Vagina (tissue), 2 donors: ENCODE results near the gene CTNNB1. TPM values are rescaled to one million over a fixed set of nuclear protein-coding genes. Genes with fewer than 3 reads are reported as not detected.
A peak's percentile ranks its signal among the peaks of the same experiment; 100 is the strongest.

ENCODE experiments used
- DNase-seq, 2 donors: peaks; one replicate each; pipeline ENCODE4 v3.0.0-alpha.2; 2017; ENCODE audit errors: extremely low spot score in 2 of 2
- H3K27ac ChIP-seq: fragments of 200-600 bp; sonication (generic); one replicate; pipeline ENCODE4 v1.5.1; 2019
- H3K27me3 ChIP-seq: fragments of 200-600 bp; sonication (generic); one replicate; pipeline ENCODE4 v1.5.1; 2019
- H3K36me3 ChIP-seq, 2 donors: fragments of 200-600 bp; sonication (generic); one replicate each; pipeline ENCODE4 v1.5.1; 2017 to 2019
- H3K4me1 ChIP-seq: fragments of 200-600 bp; sonication (generic); one replicate; pipeline ENCODE4 v1.5.1; 2019
- H3K4me3 ChIP-seq, 2 donors: fragments of 200-600 bp; sonication (generic); 1 replicate in 1 of 2; 2 replicates in 1 of 2; pipeline ENCODE4 v1.5.1; 2016 to 2019
- H3K9me3 ChIP-seq: fragments of 200-600 bp; sonication (generic); one replicate; pipeline ENCODE4 v1.5.1; 2019
- CTCF ChIP-seq, 3 experiments: fragments of 450-650 bp in 2 of 3; fragments of 200-600 bp in 1 of 3; sonication (generic) in 1 of 3; IDR thresholded peaks; one replicate each; pipeline ENCODE4 v1.5.1; 2017 to 2019; ENCODE audit warnings: antibody characterized with exemption in 3 of 3, mild to moderate bottlenecking in 2 of 3, moderate library complexity in 2 of 3
- POLR2A ChIP-seq, 2 donors: fragments of 450-650 bp; IDR thresholded peaks; one replicate each; pipeline ENCODE4 v1.6.1; 2017; ENCODE audit warnings: antibody characterized with exemption in 2 of 2, mild to moderate bottlenecking in 2 of 2, moderate library complexity in 2 of 2
- POLR2AphosphoS5 ChIP-seq, 2 donors: sonication (generic); formaldehyde crosslinking; IDR thresholded peaks; one replicate each; pipeline ENCODE4 v1.9.0; 2017; ENCODE audit warnings: antibody characterized with exemption in 2 of 2, mild to moderate bottlenecking in 2 of 2, low read depth in 1 of 2; ENCODE audit not compliant: insufficient read depth in 1 of 2
- intact Hi-C: fragments of 100-400 bp; cut with DNase I; formaldehyde crosslinking; loops from one replicate; pipeline ENCODE4 v1.15.1; 2023
- total RNA-seq: library from RNA; depleted of rRNA; stranded (reverse); fragments of >200 nt; gene quantifications from one replicate; pipeline ENCODE4 v1.2.3, GENCODE V29; 2016

Gene CTNNB1
- total RNA-seq, 1 donor from 2014 or later, result 505 TPM

- Histone ChIP-seq H3K4me3 (peak overlapping the region; percentile 73 to 79), H3K27ac (peak overlapping the region; percentile 98), H3K9me3 (no peaks in the 10 kb centered on the region), H3K27me3 (no peaks in the 10 kb centered on the region), H3K36me3 (no peaks in the 10 kb centered on the region), H3K4me1 (peaks cover 65% of the 10 kb centered on the region)
- TF ChIP-seq POLR2A (IDR thresholded peaks at IDR 0.05) (no peak), POLR2AphosphoS5 (IDR thresholded peaks at IDR 0.05; ENCODE audit: insufficient read depth in 1 of 2, low read depth in 1 of 2) (no peak), CTCF (IDR thresholded peaks at IDR 0.05) (no peak)
- no peak for DNase-seq
- intact Hi-C loops, result no loop called here
Measured at GRCh38 chr3:41202075-41202833, 2.9 kb downstream of the CTNNB1 start.

- H3K27me3 ChIP-seq, result no peaks in the 10 kb centered on the region
- no peaks in the 10 kb centered on the region for H3K9me3 ChIP-seq
- no peak for DNase-seq
- H3K27ac ChIP-seq, result peak overlapping the region; percentile 98
- H3K36me3 ChIP-seq, result no peaks in the 10 kb centered on the region
- no peak for TF ChIP-seq POLR2AphosphoS5 (IDR thresholded peaks at IDR 0.05; ENCODE audit: insufficient read depth in 1 of 2, low read depth in 1 of 2)
- TF ChIP-seq CTCF (IDR thresholded peaks at IDR 0.05), result no peak
- TF ChIP-seq POLR2A (IDR thresholded peaks at IDR 0.05), result no peak
- H3K4me3 ChIP-seq, result peak overlapping the region; percentile 73 to 79
- intact Hi-C loops, result no loop called here
- peaks cover 71% of the 10 kb centered on the region for H3K4me1 ChIP-seq
Measured at GRCh38 chr3:41202834-41203345, 3.6 kb downstream of the CTNNB1 start.

GRCh38 chr3:41204369-41204768, 5.1 kb downstream of the CTNNB1 start:
- Histone ChIP-seq H3K4me1 (peaks cover 81% of the 10 kb centered on the region), H3K27ac (no peak overlapping the region), H3K36me3 (no peaks in the 10 kb centered on the region), H3K4me3 (peak overlapping the region in 1 of 2 donors; percentile 1), H3K27me3 (no peaks in the 10 kb centered on the region), H3K9me3 (no peaks in the 10 kb centered on the region)
- intact Hi-C loops, result no loop called here
- no peak for TF ChIP-seq POLR2A (IDR thresholded peaks at IDR 0.05)
- TF ChIP-seq POLR2AphosphoS5 (IDR thresholded peaks at IDR 0.05; ENCODE audit: insufficient read depth in 1 of 2, low read depth in 1 of 2), result no peak
- no peak for TF ChIP-seq CTCF (IDR thresholded peaks at IDR 0.05)
- no peak for DNase-seq

GRCh38 chr3:41205591-41205990, 6.3 kb downstream of the CTNNB1 start:
- intact Hi-C loops, result no loop called here
- DNase-seq, result no peak
- no peaks in the 10 kb centered on the region for H3K9me3 ChIP-seq
- H3K27ac ChIP-seq, result no peak overlapping the region
- no peak overlapping the region for H3K4me3 ChIP-seq
- peaks cover 82% of the 10 kb centered on the region for H3K4me1 ChIP-seq
- no peaks in the 10 kb centered on the region for H3K36me3 ChIP-seq
- H3K27me3 ChIP-seq, result no peaks in the 10 kb centered on the region
- no peak for TF ChIP-seq POLR2AphosphoS5 (IDR thresholded peaks at IDR 0.05; ENCODE audit: insufficient read depth in 1 of 2, low read depth in 1 of 2)
- no peak for TF ChIP-seq CTCF (IDR thresholded peaks at IDR 0.05)
- TF ChIP-seq POLR2A (IDR thresholded peaks at IDR 0.05), result no peak

- no peaks in the 10 kb centered on the region for H3K36me3 ChIP-seq
- no peak overlapping the region for H3K27ac ChIP-seq
- TF ChIP-seq CTCF (IDR thresholded peaks at IDR 0.05) (no peak), POLR2A (IDR thresholded peaks at IDR 0.05) (no peak), POLR2AphosphoS5 (IDR thresholded peaks at IDR 0.05; ENCODE audit: insufficient read depth in 1 of 2, low read depth in 1 of 2) (no peak)
- H3K27me3 ChIP-seq, result no peaks in the 10 kb centered on the region
- H3K4me1 ChIP-seq, result peaks cover 87% of the 10 kb centered on the region
- H3K4me3 ChIP-seq, result no peak overlapping the region
- DNase-seq, result no peak
- H3K9me3 ChIP-seq, result no peaks in the 10 kb centered on the region
- intact Hi-C loops, result no loop called here
Measured at GRCh38 chr3:41207355-41207754, 8.1 kb downstream of the CTNNB1 start.
